ENCODE results near the gene CLIC5. TPM values are rescaled to one million over a fixed set of nuclear protein-coding genes. Genes with fewer than 3 reads are reported as not detected.

Gene CLIC5
- total RNA-seq, 2 donors from 2014 or later = 1.6 to 3.3 TPM

- intact Hi-C loops (cut with DNase I) = no loop called here
- H3K36me3 ChIP-seq (replicated peaks in 1 of 2; ENCODE audit: insufficient read depth in 1 of 2, low read depth in 2 of 2) = no peaks in the 10 kb centered on the region
- H3K27me3 ChIP-seq = no peaks in the 10 kb centered on the region
- H3K4me1 ChIP-seq = no peaks in the 10 kb centered on the region
- no peak overlapping the region for H3K4me3 ChIP-seq
- DNase-seq (no peak), ATAC-seq (no peak)
- WGBS, 2 donors = 31 to 33% methylated on average over 8 of the region's 8 CpGs
- no peak overlapping the region for H3K27ac ChIP-seq
- no peaks in the 10 kb centered on the region for H3K9me3 ChIP-seq
- TF ChIP-seq POLR2A (IDR thresholded peaks at IDR 0.05) = no peak
- no peak for TF ChIP-seq CTCF (IDR thresholded peaks at IDR 0.05)
Measured at GRCh38 chr6:45850378-45851033, 165.2 kb downstream of the CLIC5 start.

- intact Hi-C loops (cut with DNase I) = no loop called here
- WGBS, 2 donors = 76 to 96% methylated on average over 1 of the region's 1 CpG
- no peak for ATAC-seq
- Histone ChIP-seq H3K4me3 (no peak overlapping the region), H3K9me3 (no peaks in the 10 kb centered on the region), H3K27ac (no peak overlapping the region), H3K36me3 (replicated peaks in 1 of 2; ENCODE audit: insufficient read depth in 1 of 2, low read depth in 2 of 2) (no peaks in the 10 kb centered on the region), H3K27me3 (no peaks in the 10 kb centered on the region), H3K4me1 (no peaks in the 10 kb centered on the region)
- no peak for DNase-seq
- TF ChIP-seq CTCF (IDR thresholded peaks at IDR 0.05) (no peak), POLR2A (IDR thresholded peaks at IDR 0.05) (no peak)
Measured at GRCh38 chr6:45845567-45845966, 170.1 kb downstream of the CLIC5 start.

- no peak for DNase-seq
- Histone ChIP-seq H3K27me3 (no peaks in the 10 kb centered on the region), H3K36me3 (replicated peaks in 1 of 2; ENCODE audit: insufficient read depth in 1 of 2, low read depth in 2 of 2) (no peaks in the 10 kb centered on the region), H3K4me1 (no peaks in the 10 kb centered on the region), H3K4me3 (no peak overlapping the region), H3K9me3 (no peaks in the 10 kb centered on the region), H3K27ac (no peak overlapping the region)
- TF ChIP-seq CTCF (IDR thresholded peaks at IDR 0.05) (no peak), POLR2A (IDR thresholded peaks at IDR 0.05) (no peak)
- no peak for ATAC-seq
- intact Hi-C loops (cut with DNase I) = no loop called here
- 80 to 84% methylated on average over 8 of the region's 8 CpGs for WGBS, 2 donors
Measured at GRCh38 chr6:45844986-45845385, 170.7 kb downstream of the CLIC5 start.

DNA sequence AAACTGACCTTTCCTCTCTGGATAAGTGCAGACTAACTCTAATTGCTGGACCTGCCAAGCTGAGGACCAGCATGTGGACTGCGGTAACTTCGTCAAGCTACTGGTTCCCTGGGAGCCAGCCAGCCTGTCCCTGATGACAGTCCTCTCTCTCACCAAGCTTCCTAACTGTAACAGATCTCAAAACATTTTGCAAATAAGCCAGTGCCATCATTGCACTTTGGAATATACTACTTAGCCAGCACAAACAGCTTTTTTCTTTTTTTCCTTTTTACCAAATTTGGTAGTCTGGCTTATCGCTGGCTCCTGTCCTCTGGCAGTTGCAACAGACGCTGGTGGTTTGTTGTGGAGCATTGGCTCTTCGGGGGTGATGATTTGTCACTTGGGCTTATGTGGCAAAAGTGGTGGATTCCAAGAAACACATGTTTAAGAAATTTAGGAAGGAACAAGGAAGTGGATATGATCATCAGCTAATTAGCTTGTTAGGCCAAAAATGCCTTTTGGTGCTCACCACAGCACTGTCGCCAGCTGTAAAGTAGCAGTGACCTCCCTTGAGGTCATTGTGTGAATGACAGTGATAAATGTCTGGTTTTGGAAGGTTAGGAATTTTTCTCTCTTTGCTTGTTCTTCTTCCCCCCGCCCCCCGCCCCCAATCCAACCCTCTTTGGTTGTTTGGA, 171.7 kb downstream of the CLIC5 start:
- H3K36me3 ChIP-seq (replicated peaks in 1 of 2; ENCODE audit: insufficient read depth in 1 of 2, low read depth in 2 of 2) = no peaks in the 10 kb centered on the region
- H3K9me3 ChIP-seq = no peaks in the 10 kb centered on the region
- no peaks in the 10 kb centered on the region for H3K4me1 ChIP-seq
- no peaks in the 10 kb centered on the region for H3K27me3 ChIP-seq
- H3K4me3 ChIP-seq = no peak overlapping the region
- TF ChIP-seq CTCF (IDR thresholded peaks at IDR 0.05) = no peak
- no peak for TF ChIP-seq POLR2A (IDR thresholded peaks at IDR 0.05)
- DNase-seq = no peak
- intact Hi-C loops (cut with DNase I) = no loop called here
- ATAC-seq = no peak
- WGBS, 2 donors = 66 to 74% methylated on average over 8 of the region's 8 CpGs
- no peak overlapping the region for H3K27ac ChIP-seq

GRCh38 chr6:45841062-45841461, 174.6 kb downstream of the CLIC5 start:
- TF ChIP-seq POLR2A (IDR thresholded peaks at IDR 0.05) (no peak), CTCF (IDR thresholded peaks at IDR 0.05) (no peak)
- H3K27ac ChIP-seq = no peak overlapping the region
- DNase-seq = no peak
- H3K9me3 ChIP-seq = no peaks in the 10 kb centered on the region
- H3K36me3 ChIP-seq (replicated peaks in 1 of 2; ENCODE audit: insufficient read depth in 1 of 2, low read depth in 2 of 2) = no peaks in the 10 kb centered on the region
- H3K4me3 ChIP-seq = no peak overlapping the region
- no peak for ATAC-seq
- H3K4me1 ChIP-seq = no peaks in the 10 kb centered on the region
- 67 to 71% methylated on average over 3 of the region's 3 CpGs for WGBS, 2 donors
- intact Hi-C loops (cut with DNase I) = no loop called here
- no peaks in the 10 kb centered on the region for H3K27me3 ChIP-seq
